ENCODE results near the gene CIRBP. TPM values are rescaled to one million over a fixed set of nuclear protein-coding genes. Genes with fewer than 3 reads are reported as not detected.

Gene CIRBP
- total RNA-seq, 3 donors from 2014 or later (not counting 1 experiment from before 2014, with no cell fraction given) = 410 to 454 (median 440) TPM

GRCh38 chr19:1272423-1273262, 3.5 kb downstream of the CIRBP start:
- H3K9me3 ChIP-seq (ENCODE audit: control insufficient read depth, insufficient read depth, low read length) = no peaks in the 10 kb centered on the region
- intact Hi-C loops (cut with micrococcal nuclease) = loop anchor here (10.0 kb wide), 1 partner anchor 222 kb away; the partner anchor contains the start of genes PCSK4 and REEP6
- H3K27me3 ChIP-seq (ENCODE audit: control insufficient read depth, insufficient read depth, low read length) = no peaks in the 10 kb centered on the region
- H3K36me3 ChIP-seq (ENCODE audit: control insufficient read depth, insufficient read depth, low read length) = peaks cover 48% of the 10 kb centered on the region
- Mint-ChIP-seq H3K27me3 (ENCODE audit: low read depth in 2 of 2) (no peaks in the 10 kb centered on the region), H3K4me3 (peak overlapping the region; percentile 60), H3K36me3 (peaks cover 7% of the 10 kb centered on the region), H3K9me3 (no peaks in the 10 kb centered on the region), H3K4me1 (peaks cover 51 to 70% of the 10 kb centered on the region in 2 donors), H3K27ac (peak overlapping the region; percentile 88 to 94)
- ATAC-seq (no peak), DNase-seq (peak in 1 of 2 donors; percentile 34)
- no peak overlapping the region for H3K4me3 ChIP-seq (ENCODE audit: low read length)
- H3K4me1 ChIP-seq (ENCODE audit: control insufficient read depth, insufficient read depth, low read length) = peaks cover 79% of the 10 kb centered on the region
- 78% methylated on average over 33 of the region's 33 CpGs for WGBS (ENCODE audit: insufficient coverage)
- TF ChIP-seq CTCF (IDR thresholded peaks at IDR 0.05) = no peak
- no peak overlapping the region for H3K27ac ChIP-seq (ENCODE audit: low read length)

- no peak for ATAC-seq
- Mint-ChIP-seq H3K27me3 (ENCODE audit: low read depth in 2 of 2) (no peaks in the 10 kb centered on the region), H3K4me3 (peak overlapping the region; percentile 59), H3K27ac (peak overlapping the region; percentile 93 to 94), H3K36me3 (peaks cover 7% of the 10 kb centered on the region), H3K4me1 (peaks cover 45 to 62% of the 10 kb centered on the region in 2 donors), H3K9me3 (no peaks in the 10 kb centered on the region)
- DNase-seq = peak in 1 of 2 donors; percentile 28
- intact Hi-C loops (cut with micrococcal nuclease) = loop anchor here (10.0 kb wide), 1 partner anchor 221 kb away; the partner anchor contains the start of genes PCSK4 and REEP6
- H3K4me1 ChIP-seq (ENCODE audit: control insufficient read depth, insufficient read depth, low read length) = peaks cover 71% of the 10 kb centered on the region
- 90% methylated on average over 25 of the region's 25 CpGs for WGBS (ENCODE audit: insufficient coverage)
- no peaks in the 10 kb centered on the region for H3K27me3 ChIP-seq (ENCODE audit: control insufficient read depth, insufficient read depth, low read length)
- no peaks in the 10 kb centered on the region for H3K9me3 ChIP-seq (ENCODE audit: control insufficient read depth, insufficient read depth, low read length)
- no peak overlapping the region for H3K4me3 ChIP-seq (ENCODE audit: low read length)
- no peak for TF ChIP-seq CTCF (IDR thresholded peaks at IDR 0.05)
- no peak overlapping the region for H3K27ac ChIP-seq (ENCODE audit: low read length)
- H3K36me3 ChIP-seq (ENCODE audit: control insufficient read depth, insufficient read depth, low read length) = peaks cover 48% of the 10 kb centered on the region
Observed at GRCh38 chr19:1273263-1274041, 4.3 kb downstream of the CIRBP start.

- 91% methylated on average over 46 of the region's 46 CpGs for WGBS (ENCODE audit: insufficient coverage)
- H3K4me1 ChIP-seq (ENCODE audit: control insufficient read depth, insufficient read depth, low read length) = peaks cover 67% of the 10 kb centered on the region
- peaks cover 7% of the 10 kb centered on the region for H3K36me3 Mint-ChIP-seq
- no peaks in the 10 kb centered on the region for H3K27me3 ChIP-seq (ENCODE audit: control insufficient read depth, insufficient read depth, low read length)
- no peak overlapping the region for H3K4me3 ChIP-seq (ENCODE audit: low read length)
- H3K27me3 Mint-ChIP-seq (ENCODE audit: low read depth in 2 of 2) = no peaks in the 10 kb centered on the region
- H3K4me3 Mint-ChIP-seq = peak overlapping the region; percentile 60
- peak overlapping the region; percentile 80 for H3K27ac ChIP-seq (ENCODE audit: low read length)
- no peaks in the 10 kb centered on the region for H3K9me3 ChIP-seq (ENCODE audit: control insufficient read depth, insufficient read depth, low read length)
- H3K4me1 Mint-ChIP-seq = peaks cover 38 to 54% of the 10 kb centered on the region in 2 donors
- H3K36me3 ChIP-seq (ENCODE audit: control insufficient read depth, insufficient read depth, low read length) = peaks cover 54% of the 10 kb centered on the region
- intact Hi-C loops (cut with micrococcal nuclease) = loop anchor here (10.0 kb wide), 1 partner anchor 221 kb away; the partner anchor contains the start of genes PCSK4 and REEP6
- DNase-seq (peak in 1 of 2 donors; percentile 32), ATAC-seq (no peak)
- H3K9me3 Mint-ChIP-seq = no peaks in the 10 kb centered on the region
- TF ChIP-seq CTCF (IDR thresholded peaks at IDR 0.05) = no peak
- H3K27ac Mint-ChIP-seq = peak overlapping the region; percentile 91 to 93
Observed at GRCh38 chr19:1274081-1274851, 5.1 kb downstream of the CIRBP start.
